Activated T-cell treated with anti-CD3 and anti-CD28 coated beads for 24 hours (primary cell): ENCODE results near the gene ACAP3.

Source experiments
- DNase-seq: peaks from one replicate; pipeline ENCODE4 v3.0.0-alpha.2; 2020; ENCODE audit warnings: low read depth

ACAP3 gene

DNA sequence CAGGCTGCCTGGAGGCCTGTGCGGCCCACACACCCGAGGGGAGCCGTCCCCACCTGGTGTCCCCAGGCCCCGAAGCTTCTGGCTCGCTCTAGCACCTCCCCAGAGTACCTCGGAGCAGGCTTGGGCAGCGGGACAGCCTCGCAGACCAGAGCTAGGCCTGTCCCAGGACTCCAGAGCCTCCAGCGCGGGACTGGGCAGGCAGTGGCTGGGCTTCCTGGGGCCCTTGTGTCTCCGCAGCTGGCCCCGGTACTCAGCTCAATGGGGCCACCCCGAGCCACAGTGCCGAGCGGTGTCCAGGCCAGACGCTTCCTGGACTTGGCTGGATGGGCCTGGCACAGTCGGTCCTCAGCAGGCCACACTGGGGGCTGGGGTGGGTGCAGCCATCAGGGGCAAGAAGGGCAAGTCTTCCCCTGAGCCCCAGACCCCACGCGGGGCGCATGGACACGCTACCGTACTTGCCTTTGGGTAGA is 22.6 kb downstream of the ACAP3 start:
- DNase-seq: no peak

DNA sequence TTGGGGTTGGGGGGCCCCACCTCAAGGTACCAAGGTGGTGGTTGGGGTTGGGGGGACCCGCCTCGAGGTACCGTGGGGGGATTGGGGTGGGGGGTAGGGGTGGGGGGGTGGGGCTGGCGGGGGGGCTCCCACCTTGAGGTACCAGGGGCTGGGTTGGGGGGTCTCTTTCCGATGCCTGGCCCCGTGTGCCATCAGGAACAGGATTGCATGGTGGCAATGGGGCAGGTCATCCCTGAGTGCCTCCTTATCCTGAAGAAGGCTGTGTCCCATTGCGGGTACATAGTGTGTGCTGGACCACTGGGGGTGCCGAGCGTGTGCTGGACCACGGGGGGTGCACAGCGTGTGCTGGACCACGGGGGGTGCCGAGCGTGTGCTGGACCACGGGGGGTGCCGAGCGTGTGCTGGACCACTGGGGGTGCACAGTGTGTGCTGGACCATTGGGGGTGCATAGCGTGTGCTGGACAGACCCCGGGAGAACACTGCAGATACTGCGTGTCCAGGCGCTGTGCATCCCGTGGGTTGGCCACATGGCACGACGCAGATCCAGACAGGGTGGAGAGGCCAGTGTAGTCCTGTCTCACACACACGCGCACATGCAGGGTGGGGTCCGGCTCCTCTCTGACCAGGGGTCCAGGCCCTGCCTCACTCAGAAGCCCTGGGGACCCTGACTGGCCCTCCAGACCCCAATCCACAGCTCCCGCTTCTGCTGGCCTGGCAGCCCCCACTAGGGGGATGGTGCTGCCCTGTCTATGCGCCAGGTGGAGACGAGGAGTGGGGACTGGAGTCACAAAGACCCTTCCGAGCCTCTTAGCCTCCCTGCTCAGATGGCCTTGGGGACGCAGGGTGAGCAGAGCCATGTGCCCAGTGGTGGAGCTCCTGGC is 23.3 kb downstream of the ACAP3 start:
- no peak for DNase-seq

DNA sequence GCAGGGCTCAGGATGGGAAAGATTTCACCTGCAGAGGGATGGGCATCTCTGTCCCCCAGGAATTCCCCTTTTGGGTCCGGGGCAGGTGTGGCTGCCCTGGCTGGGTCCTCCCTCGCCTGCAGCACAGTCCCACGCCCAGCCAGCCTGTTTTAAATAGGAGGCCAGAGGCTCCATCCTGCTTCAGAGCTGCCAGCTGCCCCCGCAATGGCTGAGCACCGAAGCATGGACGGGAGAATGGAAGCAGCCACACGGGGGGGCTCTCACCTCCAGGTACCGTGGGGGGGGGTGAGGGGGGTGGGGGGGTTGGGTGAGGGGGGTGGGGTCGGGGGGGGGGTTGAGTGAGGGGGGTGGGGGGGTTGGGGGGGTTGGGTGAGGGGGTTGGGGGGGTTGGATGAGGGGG is 23.9 kb downstream of the ACAP3 start:
- DNase-seq: no peak

DNA sequence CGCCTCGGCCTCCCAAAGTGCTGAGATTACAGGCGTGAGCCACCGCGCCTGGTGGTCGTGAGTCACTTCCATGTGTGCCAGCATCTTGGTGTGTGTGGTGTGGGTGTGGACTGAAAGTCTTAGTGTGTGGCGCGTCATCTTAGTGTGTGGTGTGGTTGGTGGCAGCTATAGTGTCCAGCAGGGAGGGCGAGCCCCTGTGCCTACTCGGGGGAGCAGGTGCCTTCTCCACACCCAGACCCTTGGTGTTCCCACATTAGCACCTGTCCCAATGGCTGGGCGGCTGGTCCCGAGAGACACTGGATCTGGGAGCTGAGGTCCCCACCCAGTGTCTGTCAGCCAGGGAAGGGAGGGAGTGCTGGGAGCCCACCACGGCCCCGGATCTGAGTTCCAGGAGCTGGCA is 24.7 kb downstream of the ACAP3 start:
- no peak for DNase-seq

DNA sequence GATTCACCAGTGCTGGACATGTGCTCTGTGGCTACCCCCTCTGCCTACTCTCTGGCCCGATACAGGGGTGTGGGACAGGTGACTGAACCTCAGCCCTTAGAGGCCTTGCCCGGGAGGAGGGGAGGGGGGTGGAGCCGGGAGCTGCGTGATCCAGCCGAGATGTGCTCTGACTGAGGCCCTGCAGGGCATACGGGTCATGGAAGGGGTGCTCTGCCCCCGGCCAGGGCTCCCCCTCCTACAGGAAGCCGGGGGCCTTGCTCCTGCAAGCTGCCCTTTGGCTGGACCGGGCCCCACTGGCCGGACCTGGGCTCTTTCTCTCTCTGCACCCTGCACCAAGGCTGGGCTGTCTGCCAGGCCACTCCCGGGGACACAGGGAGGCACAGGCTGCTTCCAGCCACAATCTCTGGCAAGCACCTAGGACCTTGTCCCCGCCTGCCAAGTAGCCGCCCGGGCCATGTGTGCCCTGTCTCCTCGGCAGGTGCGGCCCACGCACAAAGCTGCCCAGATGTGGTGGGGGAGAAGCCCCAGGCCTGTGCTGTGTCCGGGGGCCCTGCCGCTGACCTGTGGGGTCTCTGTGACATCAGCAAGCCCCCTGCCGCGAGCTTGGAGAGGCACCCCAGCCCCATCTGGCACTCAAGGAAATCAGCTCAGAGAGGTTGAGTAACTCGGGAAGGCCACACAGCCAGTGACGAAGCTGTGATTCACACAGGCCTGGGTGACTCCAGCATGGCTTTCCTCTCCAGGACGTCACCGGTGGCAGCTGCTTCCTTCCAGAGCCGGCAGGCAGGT is 26.0 kb downstream of the ACAP3 start:
- no peak for DNase-seq

DNA sequence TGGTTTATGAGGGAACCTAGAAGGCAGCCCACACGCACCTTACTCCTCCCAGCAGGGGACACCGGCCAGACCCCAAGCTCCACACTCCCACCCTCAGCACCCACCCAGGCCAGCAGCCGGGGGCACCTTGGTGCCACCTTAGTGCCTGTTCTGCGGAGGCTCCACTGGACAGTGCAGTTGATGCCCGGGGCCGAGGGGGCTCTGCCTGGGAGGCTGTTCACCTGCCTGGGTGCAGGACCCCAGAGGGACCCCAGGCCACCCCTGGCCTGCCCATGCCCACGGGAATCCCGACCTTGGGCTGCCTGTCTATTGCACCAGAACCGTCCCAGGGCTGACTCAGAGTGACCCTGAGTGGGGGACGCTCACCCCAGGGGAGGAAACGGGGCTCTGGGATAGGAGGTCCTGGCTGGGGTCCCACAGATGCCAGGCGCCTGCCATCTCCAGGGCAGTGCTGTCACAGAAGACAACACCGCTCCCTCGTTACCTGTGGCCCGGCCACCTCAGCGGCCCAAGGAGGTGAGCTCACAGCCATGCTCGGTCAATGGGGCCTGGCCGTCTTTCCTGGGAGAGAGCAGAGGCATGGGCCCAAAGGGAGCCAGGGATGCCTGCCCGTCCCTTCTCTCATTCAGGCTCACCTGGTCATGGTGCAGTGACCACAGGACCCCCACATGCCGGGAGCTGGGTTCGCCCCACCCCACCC is 26.8 kb downstream of the ACAP3 start:
- DNase-seq: no peak

DNA sequence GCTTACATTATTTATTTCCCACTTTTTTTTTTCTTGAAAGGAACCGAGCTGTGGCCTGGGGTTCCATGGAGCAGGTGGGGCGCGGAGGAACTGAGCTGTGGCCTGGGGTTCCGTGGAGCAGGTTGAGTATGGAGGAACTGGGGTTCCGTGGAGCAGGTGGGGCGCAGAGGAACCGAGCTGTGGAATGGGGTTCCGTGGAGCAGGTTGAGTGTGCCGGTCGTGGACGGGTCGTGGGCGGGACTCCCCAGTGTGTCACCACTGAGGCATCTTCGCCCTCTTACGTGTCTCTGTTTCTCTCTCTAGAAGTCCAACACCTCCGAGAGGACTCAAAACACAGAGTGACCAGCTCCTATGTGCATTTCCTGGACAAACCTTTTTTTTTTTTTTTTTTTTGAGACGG is 28.7 kb downstream of the ACAP3 start:
- DNase-seq: no peak

DNA sequence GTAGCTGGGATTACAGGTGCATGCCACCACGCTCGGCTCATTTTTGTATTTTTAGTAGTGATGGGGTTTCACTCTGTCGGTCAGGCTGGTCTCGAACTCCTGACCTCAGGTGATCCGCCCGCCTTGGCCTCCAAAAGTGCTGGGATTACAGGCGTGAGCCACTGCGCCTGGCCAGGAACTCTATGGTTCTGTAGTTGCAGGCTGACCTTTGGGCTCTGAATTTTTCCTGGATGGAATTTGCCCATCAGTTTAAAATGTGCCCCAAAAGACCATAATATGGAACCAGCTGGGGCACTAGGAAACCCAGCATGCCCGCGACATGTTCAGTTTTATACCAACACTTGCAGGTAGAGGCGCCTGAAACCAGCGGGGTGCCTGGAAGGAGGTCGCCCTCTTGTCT is 29.1 kb downstream of the ACAP3 start:
- DNase-seq: no peak

DNA sequence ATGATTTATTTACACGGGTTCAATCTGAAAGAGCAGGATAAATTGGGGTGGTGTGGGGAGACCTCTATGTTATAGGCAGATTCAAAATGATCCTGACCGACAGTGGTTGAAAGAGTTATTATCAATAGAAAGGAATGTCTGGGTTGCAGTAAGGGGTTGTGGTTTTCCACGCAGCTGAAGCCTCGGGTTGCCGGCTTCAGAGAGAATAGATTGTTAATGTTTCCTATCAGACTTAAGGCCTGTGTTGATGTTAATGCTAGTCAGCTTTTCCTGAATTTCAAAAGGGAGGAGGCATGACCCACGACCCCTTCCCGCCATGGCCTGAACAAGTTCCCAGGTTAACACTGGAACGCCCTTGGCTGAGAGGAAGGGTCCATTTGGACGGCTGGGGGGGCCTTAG is 31.9 kb downstream of the ACAP3 start:
- DNase-seq: no peak

DNA sequence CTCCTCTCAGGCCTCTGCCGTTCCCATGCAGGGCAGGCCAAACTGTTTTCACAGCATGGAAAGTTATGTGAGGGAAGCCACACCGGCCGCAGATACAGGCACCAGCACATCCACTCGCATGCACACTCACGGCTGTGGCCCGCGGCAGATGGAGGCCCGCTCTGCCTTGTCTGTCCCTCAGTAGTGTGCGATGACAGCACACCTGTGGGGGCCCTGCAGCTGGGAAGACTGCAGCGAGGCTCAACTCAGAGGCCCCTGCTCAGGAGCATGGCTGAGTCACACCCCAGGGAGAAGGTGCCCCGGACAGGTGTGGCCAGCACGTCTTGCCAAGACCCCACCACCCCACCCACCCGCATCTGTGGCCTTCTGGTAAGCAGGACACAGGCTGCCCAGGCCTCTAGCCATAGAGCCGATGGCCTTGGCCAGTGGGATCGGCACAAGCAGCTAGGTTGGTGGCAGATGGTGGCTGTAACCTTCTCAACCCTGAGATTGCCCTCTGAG is 32.7 kb downstream of the ACAP3 start:
- DNase-seq: no peak

DNA sequence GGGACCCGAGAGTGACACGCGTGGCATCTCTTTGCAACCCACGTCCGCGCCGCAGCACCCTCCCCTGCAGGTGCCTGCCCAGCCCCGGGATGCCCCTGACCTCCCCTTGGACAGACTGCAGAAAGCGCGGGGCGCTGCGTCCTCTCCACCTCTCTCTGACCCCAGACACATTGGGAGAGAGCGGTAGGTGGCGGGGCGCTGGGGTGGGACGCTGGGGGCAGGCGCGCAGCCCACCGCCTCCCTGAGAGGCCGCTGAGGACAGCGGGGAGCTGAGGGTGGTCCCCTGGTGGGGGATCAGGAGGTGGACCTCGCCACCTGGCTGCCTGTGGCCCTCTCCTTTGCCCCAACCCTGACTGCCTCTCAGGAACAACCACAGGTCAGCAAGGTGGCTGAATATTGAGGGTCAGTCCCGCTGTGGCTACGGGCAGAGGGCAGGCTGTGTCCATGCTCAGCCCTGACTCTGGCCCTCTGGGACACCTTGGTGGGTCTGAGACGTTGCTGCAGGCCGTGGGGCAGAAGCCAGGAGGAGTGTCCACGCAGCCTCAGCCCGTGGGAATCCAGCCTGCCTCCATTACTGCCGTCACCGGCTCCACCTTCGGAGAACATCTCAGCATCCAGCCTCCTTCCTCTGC is 33.3 kb downstream of the ACAP3 start:
- no peak for DNase-seq

DNA sequence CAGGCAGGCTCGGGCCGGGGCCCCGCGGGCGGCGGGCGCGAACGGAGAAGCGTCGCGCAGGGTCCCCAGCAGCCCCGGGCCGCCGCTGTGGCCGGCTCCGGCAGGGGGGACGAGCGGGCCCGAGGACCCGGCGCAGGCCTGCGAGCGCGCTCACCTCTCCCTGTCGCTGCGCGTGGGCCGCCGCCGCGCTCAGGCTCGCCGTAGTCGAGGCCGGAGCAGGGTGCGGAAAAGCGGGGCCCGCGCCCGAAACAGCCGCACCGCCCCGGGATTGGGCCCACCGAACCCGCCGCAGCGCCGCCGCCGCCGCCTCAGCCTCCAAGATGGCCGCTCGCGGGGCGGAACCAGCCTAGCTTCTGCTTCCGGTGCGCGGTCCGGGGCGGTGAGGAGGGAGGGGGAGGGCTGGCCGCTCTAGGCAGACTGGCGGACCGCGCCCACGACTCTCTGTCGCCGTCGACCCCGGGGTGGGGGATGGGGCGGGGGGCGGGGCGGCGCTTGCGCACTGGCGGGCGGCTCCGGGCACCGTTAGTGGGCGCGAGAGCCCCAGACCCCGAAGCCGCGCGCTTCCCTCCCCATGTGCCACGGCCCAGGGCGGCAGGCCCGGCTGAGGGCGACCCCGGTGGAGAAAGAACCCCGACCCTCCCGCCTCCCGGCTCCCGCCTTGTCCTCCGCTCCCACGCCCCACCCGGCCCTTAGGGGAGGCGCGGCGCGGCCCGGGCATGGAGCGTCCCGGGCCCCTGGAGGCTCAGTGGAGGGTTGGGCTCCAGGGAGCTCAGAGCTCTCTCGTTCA is 34.0 kb downstream of the ACAP3 start, which contains the start of gene UBE2J2:
TSS of gene UBE2J2 (minus strand) at position 343 of the 787 bp plus-strand sequence. CDS start 5,862 bp downstream, outside the sequence.
- DNase-seq: peak; percentile 90

DNA sequence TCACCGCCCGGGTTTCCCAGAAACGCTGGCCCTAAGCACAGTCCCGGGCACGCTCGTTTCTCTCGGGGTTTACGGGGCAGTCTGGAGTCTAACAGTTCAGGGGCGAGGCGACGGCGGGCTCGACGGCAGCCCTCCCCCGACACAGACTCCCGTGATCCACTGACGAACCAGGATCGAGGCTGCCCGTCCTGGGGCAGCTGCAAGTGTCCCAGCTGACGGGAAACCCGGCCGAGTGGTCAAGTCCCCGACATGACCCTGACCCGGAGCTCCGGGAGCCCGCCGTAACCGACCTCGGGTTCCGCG is 34.6 kb downstream of the ACAP3 start:
- DNase-seq: no peak

DNA sequence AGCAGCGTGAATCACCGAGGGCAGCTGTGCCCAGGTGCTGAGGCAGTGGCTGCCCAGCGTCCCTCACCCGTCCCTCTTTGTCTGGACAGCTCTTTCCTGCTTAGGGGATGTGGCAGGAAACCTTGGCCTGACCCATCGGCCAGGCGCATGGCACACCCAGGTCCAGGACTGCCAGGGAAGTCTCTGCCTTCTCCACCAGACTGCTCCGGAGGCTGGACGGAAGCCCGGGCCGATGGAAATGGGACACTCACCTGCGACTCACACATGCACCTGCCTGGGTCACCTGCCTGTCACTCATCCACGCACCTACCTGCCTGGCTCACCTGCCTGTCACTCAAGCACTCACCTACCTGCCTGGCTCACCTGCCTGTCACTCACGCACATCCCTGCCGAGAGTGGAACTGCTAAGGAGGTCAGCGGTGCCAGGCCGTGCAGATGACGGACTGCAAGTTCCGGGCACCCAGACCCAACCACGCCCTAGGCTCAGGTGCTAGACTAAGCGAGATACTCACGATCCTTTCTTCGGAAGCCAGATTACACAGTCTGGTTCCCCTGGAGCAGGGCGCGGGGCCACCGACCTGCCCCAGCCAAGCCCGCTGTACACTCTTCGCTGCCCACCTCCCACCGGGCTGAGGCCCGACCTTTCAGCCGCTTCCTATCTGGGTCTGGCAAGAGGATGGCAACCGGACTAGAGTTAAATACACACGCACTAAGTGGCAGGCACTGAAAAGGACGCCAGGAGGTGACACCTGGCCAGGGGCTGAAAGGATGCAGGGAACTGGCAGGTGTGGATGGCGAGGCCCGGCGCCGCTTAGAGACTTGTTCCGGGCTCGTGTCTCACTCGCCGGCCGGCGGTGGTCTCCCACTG is 35.2 kb downstream of the ACAP3 start:
- DNase-seq: no peak

DNA sequence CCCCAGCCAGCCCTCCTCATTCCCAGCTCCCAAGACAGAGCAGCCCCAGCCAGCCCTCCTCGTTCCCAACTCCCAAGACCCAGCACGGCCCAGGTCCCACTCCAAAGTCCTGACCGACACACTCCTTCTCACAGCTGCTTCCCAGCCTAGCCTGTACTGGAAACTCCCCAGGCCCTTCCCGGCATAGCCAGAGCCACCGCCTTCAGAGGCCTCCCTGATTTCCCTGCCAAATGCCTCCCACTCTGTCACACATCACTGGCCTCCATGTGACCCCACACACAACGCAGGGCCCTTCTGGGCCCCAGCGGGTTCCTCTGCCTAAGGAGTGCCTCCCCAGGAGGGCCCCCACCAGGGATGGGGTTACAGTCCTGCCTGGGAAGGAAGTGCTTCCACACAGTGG is 36.9 kb downstream of the ACAP3 start:
- no peak for DNase-seq

DNA sequence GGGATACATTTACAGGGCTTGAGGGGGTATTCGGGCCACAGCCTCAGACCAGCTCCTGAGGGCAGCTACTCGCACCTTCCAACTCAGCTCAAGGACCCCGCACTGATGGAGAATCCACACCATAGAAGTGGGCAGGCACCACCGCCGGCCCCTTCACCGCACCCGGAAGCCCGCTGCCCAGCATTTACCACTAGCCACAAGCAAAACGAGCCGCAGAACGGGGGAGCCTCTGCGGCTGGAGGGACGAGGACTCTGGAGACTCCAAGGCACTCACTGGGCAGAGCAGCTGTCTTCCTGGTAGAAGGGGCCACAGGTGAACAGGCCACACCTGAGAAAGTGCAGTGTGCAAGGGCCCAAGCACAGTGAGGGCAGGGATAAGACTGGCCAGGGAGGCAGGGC is 39.4 kb downstream of the ACAP3 start:
- no peak for DNase-seq

DNA sequence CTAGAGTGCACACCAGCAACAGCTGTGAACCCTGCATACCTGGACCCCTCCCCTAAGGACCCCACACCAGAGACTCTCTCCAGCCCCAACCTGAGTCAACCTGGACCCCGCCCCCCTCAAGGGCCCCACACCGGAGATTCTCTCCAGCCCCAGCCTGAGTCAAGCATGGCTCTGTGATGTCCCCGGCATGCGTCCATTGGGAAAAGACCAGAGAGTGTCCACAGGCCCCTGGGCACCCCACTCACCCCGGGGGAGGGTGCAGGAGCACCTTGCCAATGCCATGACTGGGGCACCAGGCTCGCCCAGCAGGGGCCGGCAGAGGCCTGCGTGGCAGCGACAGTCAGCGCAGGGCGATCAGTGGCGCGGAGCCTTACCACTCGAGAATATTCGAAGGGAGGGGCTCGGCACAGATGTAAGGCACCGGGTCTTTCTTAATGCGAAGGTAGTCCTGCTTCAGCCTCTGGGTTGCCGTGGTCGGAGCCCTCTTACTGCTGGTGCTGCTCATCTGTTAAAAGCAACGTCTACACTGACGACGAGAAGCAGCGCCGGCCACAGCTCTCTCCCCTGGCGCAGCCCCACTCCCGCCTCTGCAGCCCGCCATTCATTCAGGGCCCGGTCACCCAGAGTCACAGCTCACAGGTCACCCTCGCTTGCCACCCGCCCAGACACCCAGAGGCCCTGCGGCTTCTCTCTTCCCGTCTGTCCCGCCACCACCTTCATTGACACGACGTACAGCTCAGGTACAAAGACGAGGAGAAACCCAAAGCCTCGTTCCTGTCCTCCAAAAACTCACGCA is 40.0 kb downstream of the ACAP3 start:
- DNase-seq: no peak

DNA sequence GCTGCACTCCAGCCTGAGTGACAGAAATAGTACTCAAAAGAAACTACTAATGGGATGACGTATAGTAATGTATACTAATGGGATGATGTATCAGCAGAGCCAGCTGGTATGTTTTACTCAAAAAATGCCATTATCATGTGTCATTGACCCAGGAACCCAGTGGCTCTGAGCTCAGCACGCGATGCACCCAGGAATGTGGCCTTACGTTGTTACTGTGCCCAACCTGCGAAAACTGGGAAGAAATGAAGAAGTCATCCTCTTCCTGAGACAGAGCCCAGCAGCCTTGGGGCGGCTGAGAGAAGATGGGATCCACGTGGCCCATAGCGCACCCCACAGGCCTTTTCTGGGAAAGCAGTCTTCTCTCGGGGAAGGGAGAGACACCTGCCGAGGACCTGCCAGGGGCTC is 42.9 kb downstream of the ACAP3 start:
- no peak for DNase-seq

DNA sequence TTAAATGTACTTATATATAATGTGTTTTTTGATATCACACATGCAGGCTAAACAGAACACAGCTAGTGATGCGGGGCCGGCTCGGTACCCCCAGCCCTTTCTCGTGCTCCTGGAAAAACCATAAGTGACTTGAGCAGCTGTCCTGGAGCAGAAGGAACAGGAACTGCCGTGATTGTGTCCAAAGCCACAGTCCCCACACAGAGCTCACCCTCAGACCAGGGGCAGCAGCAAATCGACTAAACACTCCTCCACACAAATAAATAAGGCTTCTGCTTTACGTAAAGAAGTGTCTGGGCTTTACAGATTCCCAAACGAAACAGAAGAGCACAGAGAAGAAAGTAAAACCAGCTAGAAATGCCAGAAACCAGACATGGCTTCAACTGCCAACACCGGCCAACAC is 43.7 kb downstream of the ACAP3 start:
- DNase-seq: no peak
